GM19328 (cell line): ENCODE measurements around the gene HMSD.

Experiments
- ATAC-seq: cut with Tn5 transposase; IDR thresholded peaks from one replicate; pipeline ENCODE4 v1.9.1; 2021; ENCODE audit warnings: mild to moderate bottlenecking, moderate library complexity; ENCODE audit not compliant: unreplicated experiment

Gene HMSD

GRCh38 chr18:63953811-63954210 lies 4.7 kb downstream of the HMSD start:
- no peak for ATAC-seq

DNA sequence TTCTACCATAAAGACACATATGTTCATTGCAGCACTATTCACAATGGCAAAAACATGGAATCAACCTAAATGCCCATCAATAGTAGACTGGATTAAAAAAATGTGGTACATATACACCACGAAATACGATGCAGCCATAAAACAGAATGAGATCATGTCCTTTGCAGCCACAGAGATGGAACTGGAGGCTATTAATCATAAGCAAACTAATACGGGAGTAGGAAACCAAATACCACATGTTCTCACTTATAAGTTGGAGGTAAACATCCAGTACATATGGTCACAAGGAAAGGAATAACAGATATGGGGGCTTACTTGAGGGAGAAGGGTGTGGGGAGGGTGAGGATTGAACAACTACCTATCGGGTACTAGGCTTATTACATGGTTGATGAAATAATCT lies 7.7 kb downstream of the HMSD start:
- ATAC-seq, result no peak

DNA sequence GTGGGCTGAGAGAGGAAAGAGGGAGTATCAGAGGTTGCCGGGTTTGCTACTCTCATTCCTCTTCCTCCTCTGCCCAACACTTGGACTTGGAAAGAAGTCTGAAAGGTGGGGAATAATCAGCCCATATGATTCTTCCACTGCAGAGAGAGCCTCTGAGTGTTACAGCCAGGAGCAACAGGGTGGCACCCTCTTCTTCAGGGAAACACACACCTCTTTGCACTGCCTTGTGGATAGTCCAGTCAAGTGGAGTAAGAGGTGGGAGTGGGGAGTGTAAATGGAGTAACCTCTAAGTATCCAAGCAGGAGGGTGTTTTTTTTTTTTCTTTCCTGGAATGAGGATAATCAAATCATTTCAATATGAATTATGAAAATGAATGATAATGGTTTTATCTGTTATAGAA lies 11.8 kb downstream of the HMSD start:
- ATAC-seq, result no peak

DNA sequence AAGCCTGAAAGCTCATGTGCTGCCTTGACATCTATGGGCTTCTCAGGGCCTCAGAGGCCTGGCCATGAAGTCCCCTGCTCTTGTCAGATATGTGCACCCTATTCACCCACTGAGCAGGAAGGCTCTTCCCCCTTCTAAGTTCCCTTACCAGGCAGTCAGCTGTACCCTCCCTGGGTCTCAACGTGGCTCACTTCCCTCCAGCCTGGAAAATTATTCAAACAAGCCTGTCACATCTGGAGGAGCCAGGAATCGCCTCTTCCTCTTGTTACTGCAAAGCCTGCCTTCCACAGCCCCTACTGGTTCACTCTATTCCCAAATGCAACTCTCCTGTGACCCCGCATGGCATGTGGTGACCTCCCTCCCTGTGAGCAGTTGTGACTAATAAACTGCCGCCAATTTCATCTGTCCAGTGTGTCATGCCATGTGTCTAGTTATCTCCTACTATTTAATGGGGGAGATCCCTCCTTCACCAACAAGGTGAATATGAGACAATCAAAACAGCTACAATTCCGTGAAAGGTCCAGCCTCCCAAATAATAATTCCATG lies 12.4 kb downstream of the HMSD start:
- ATAC-seq, result no peak

- no peak for ATAC-seq
These were observed 13.0 kb downstream of the HMSD start for GRCh38 chr18:63962137-63962536.

- peak; percentile 82 for ATAC-seq
These were observed 14.6 kb downstream of the HMSD start for GRCh38 chr18:63963615-63964256.

DNA sequence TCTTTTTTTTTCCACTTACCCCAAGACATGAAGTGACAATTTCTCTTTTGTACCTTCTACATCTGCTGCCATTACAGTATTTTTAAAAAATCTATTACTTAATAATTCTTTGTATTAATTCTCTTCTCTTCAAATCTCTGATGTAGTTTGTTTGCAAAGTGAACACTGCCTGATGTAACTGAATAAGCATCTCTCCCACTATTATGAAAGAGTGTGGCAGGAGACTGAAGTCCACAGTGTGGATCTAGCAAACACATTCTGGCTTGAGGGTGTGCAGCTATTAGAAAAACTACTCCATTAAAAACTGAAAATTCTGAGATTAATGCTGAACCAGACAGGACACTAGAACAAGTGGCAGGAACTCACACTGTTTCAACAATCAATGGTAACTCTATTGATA lies 15.8 kb downstream of the HMSD start:
- no peak for ATAC-seq

DNA sequence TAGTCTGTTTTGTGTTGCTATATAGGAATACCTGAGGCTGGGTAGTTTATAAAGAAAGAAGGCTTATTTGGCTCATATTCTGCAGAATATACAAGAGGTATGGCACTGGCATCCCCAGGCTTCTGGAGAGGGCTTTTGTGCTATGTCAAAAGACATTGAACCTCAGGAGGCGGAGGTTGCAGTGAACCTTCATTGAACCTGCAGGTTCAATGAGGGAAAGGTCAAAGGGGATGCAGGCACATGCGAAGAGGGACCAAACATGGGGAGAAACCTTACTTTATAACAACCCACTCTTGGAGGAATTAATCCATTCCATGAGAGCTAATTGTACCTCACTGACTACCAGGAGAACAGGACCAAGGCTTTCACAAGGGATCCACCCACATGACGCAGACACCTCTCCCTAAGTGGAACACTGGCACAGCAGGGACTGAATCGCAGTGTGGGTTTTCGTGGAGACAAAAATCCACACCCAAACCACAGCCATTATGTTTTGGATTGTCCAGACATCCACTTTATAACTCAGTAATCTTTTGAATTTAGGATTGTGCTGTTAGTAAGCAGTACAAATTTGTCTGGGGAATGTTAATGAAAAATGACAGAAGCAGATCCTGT lies 16.7 kb downstream of the HMSD start:
- ATAC-seq, result no peak

DNA sequence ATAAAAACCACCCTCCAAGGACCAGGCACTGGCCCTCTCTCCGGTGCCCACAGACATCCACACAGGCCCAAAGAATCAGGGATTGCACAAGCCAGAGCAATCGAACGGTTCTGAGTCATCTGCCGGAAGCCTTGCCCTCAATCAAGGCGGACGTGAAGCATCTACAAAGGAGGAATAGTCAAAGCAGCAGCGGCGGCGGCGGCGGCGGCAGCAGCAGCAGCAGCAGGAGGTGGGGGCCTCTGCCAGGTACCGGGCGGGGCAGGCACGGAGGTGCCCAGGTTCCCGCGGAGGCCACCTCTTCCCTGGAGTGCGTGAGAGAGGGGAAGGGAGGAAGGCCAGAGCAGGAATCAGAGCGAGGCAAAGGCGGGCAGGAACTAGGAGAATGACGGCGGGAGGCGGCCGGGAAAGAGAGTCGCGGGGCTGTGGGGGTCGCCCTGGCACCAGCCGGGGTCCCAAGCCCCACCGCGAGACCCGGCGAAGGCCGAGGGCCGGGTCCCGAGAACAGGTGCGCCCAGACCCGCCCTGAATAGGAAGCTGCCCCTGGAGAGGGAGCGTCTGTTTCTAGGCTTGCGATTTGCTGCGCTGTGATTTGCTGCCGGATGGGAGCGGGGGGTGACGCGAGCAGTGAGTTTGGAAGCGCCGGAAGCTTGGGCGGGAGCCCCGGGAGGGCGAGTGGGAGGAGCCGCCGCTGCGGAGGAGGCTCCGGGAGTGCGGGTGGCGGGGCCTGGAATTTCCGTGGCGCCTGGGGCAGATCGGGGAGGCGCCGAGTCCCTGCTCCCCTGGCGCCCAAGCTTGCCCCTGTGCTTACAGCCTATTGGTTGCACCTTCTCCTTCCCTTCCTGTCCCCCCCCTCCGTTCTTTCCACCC lies 21.1 kb downstream of the HMSD start, which contains the start of gene SERPINB8:
TSS of gene SERPINB8 (plus strand) at position 140 of the 867 bp plus-strand sequence. CDS start 8,228 bp downstream, outside the sequence.
- peak; percentile 92 for ATAC-seq

- ATAC-seq, result no peak
These were observed 21.7 kb downstream of the HMSD start for GRCh38 chr18:63970809-63971205.

DNA sequence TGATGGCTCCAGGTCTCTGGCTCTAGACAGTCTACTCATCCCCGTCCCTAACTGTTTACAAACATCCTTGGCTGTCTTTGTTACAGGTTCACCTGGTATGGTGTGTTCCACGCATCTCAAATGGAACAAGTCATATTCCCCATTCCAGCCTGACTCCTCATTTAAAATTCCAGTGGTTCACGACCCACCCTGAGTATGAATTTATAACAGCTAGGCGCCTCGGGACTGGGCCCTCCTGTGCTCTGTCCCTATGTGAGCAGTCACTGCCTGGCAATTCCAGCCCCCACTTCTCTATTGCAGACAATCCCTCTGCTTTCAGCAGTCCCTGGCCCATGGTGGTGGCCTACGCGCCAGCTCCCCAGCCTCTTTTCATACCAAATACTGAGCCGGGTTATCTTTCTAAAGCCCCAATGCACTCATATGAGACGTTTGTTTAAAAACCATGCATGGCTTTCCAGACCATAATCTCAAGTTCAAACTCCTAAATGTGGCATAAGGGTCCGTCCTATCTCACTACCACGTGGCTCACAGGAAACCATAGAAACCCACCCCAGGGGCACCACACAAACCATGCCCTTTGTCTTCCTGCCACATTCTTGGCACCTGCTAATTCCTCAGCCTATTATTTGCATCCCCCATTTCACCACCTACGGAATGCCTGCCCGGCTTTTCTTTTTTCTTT lies 22.4 kb downstream of the HMSD start:
- no peak for ATAC-seq

- no peak for ATAC-seq
These were observed 22.9 kb downstream of the HMSD start for GRCh38 chr18:63972002-63972376.

DNA sequence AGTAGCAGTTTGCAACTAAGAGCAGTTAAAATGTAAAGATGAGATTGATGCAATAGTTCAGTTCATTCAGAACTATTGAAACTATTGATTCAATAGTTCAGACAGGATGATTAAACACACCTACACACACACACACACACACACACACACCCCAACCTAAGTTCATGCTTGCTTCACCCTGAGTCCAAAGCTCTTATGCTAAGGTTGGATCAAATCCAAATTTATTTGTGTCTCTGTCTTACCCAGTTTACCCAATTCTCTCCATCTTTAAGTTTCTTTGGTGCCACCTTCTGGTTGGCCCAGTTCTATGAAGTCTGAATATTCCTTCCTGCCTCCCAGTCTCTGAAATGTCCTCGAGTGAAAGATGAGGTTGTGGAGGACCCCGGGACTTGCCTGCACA lies 25.9 kb downstream of the HMSD start:
- ATAC-seq, result no peak

- ATAC-seq, result no peak
These were observed 26.5 kb downstream of the HMSD start for GRCh38 chr18:63975628-63976027.

GRCh38 chr18:63977040-63977439 lies 27.9 kb downstream of the HMSD start:
- no peak for ATAC-seq

DNA sequence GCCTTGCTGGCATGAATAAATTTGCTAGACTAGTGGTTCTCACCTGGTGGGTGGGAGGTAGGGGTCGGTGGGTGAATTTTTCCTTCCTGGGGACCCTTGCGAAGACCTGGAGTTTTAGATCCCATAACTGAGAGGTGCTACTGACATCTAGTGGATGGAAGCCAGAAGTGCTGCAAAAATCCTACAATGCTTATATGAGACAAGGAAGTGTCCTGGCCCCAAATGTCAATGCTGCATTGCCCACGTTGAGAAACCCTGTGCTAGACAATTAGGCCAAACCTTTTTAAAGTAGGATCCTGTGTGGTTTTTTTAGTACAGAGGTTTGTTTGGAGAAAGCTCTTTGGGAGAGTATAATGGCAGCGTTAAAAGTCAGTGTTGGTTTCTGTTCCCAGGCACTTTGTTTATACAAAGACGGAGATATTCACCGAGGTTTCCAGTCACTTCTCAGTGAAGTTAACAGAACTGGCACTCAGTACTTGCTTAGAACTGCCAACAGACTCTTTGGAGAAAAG lies 30.4 kb downstream of the HMSD start:
- peak; percentile 51 for ATAC-seq

DNA sequence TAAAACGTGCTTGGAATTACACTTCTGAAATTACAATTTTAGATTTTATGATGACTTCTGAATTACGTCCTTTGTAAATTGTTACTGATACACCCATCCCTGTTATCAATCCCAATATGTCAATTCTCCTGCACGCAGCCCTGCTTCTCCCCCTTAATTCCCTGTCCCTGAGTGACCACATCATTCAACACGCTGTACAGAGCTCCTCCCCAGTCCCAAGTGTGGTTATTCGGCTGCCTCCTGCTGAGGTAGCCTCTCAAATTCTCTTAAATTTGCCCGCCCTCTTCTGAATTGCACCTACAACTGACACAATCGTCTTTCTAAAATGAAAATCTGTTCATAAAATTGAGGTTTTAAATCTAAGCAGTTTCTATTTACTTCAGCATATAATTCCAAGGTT lies 30.9 kb downstream of the HMSD start:
- ATAC-seq, result no peak

DNA sequence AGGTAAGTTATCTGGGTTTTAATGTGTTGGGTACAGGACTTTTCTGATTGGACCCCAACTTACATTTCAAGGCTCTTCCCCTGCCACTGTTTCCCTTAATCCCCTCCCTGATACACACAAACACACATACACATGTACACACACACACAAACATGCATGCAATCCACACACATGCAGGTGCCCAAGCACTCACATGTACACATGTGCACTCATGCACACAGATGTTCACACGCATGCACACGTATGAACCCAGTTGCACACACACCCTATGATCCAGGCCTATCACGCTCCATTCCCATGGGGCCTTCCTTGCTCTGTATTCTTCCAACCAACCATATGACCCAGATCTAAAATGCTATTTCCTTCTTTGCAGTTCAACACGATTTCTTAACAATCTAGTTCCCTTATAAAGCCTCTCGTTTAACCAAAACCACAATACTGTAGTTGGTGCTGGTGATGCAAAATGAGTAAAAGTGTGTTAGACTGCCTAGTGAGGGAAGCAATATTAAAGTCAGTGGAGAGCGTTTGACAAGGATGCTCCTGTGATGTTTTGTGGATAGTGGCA lies 31.9 kb downstream of the HMSD start:
- ATAC-seq, result no peak

GRCh38 chr18:63981719-63982118 lies 32.6 kb downstream of the HMSD start:
- ATAC-seq, result no peak

- ATAC-seq, result no peak
These were observed 33.3 kb downstream of the HMSD start for GRCh38 chr18:63982361-63982760.

- no peak for ATAC-seq
These were observed 37.8 kb downstream of the HMSD start for GRCh38 chr18:63986885-63987284.
